GM06990 (cell line): Measurements from ENCODE around the gene SCCPDH.
"Not testable (repeated sequence)": the region's sequence is repeated elsewhere in the genome, so short reads cannot be mapped to it uniquely, and the experiment has no call there.

Experiments
- DNase-seq: peaks from one replicate; pipeline ENCODE4 v3.0.0-alpha.2; 2011; ENCODE audit not compliant: insufficient read length; ENCODE audit errors: extremely low read depth
- H3K27me3 ChIP-seq: replicated peaks from 2 replicates; pipeline ENCODE4 v1.6.0; 2011; ENCODE audit warnings: low read length; ENCODE audit not compliant: control insufficient read depth, insufficient read depth
- H3K36me3 ChIP-seq: 2 replicates; pipeline ENCODE4 v1.5.1; 2011; ENCODE audit warnings: low read length; ENCODE audit not compliant: control insufficient read depth, insufficient read depth
- H3K4me3 ChIP-seq: replicated peaks from 2 replicates; pipeline ENCODE4 v1.5.1; 2011; ENCODE audit warnings: low read depth, mild to moderate bottlenecking, control low read depth, low read length
- TF ChIP-seq, protein P1 (sequence below): IDR thresholded peaks from 2 replicates; pipeline ENCODE4 v1.5.1; 2011; ENCODE audit warnings: low read length, control low read depth, mild to moderate bottlenecking, inconsistent platforms; ENCODE audit not compliant: insufficient read depth, poor library complexity, severe bottlenecking

The SCCPDH gene

DNA sequence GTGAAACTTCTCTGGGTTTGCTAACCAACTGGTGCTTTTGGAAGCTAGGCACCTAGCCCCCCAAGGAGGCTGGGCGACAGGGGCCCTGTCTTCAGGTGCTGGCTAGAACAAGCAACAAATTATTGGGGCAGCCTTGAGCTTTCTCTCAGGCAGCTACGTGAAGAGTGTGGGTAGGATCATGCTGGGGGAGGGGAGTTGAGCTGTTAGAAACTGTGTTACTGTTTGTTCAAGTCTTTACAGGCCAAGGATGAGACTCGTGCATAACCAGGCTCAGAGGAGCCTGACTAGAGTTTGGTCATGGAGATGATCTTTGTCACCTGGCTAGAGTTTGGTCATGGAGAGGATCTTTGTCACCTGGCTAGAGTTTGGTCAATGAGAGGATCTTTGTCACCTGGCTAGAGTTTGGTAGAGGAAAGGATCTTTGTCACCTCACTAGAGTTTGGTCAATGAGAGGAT lies 12.6 kb upstream of the SCCPDH start:
- DNase-seq, result no peak
- TF ChIP-seq, protein P1, sequence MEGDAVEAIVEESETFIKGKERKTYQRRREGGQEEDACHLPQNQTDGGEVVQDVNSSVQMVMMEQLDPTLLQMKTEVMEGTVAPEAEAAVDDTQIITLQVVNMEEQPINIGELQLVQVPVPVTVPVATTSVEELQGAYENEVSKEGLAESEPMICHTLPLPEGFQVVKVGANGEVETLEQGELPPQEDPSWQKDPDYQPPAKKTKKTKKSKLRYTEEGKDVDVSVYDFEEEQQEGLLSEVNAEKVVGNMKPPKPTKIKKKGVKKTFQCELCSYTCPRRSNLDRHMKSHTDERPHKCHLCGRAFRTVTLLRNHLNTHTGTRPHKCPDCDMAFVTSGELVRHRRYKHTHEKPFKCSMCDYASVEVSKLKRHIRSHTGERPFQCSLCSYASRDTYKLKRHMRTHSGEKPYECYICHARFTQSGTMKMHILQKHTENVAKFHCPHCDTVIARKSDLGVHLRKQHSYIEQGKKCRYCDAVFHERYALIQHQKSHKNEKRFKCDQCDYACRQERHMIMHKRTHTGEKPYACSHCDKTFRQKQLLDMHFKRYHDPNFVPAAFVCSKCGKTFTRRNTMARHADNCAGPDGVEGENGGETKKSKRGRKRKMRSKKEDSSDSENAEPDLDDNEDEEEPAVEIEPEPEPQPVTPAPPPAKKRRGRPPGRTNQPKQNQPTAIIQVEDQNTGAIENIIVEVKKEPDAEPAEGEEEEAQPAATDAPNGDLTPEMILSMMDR, result no peak
- Histone ChIP-seq H3K4me3 (no peak overlapping the region), H3K36me3 (no peaks in the 10 kb centered on the region), H3K27me3 (no peaks in the 10 kb centered on the region)

DNA sequence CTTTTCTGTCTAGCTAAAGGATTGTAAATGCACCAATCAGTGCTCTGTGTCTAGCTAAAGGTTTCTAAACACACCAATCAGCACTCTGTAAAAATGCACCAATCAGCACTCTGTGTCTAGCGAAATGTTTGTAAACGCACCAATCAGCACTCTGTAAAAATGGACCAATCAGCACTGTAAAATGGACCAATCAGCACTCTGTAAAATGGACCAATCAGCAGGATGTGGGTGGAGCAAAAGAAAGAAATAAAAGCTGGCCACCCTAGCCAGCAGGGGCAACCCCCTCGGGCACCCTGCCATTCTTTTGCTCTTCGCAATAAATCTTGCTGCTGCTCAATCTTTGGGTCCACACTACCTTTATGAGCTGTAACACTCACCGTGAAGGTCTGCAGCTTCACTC lies 11.8 kb upstream of the SCCPDH start:
- not testable (repeated sequence) for H3K27me3 ChIP-seq, DNase-seq, H3K36me3 ChIP-seq

DNA sequence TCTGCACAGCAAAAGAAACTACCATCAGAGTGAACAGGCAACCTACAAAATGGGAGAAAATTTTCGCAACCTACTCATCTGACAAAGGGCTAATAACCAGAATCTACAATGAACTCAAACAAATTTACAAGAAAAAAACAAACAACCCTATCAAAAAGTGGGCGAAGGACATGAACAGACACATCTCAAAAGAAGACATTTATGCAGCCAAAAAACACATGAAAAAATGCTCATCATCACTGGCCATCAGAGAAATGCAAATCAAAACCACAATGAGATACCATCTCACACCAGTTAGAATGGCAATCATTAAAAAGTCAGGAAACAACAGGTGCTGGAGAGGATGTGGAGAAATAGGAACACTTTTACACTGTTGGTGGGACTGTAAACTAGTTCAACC lies 4.8 kb upstream of the SCCPDH start:
- H3K27me3 ChIP-seq, H3K4me3 ChIP-seq, H3K36me3 ChIP-seq, DNase-seq: not testable (repeated sequence)

More for the DNA sequence above, 11.8 kb upstream of the SCCPDH start:
- H3K4me3 ChIP-seq, result not testable (repeated sequence)

DNA sequence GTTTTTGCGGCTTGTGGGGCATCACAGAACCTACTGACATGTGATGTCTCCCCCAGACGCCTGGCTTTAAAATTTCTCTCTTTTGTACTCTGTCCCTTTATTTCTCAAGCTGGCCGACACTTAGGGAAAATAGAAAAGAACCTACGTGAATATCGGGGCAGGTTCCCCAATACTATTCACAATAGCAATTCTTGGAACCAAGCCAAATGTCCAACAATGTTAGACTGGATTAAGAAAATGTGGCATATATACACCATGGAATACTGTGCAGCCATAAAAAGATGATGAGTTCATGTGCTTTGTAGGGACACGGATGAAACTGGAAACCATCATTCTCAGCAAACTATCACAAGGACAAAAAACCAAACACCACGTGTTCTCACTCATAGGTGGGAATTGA lies 3.4 kb upstream of the SCCPDH start:
- H3K4me3 ChIP-seq, H3K36me3 ChIP-seq, H3K27me3 ChIP-seq, DNase-seq: not testable (repeated sequence)

DNA sequence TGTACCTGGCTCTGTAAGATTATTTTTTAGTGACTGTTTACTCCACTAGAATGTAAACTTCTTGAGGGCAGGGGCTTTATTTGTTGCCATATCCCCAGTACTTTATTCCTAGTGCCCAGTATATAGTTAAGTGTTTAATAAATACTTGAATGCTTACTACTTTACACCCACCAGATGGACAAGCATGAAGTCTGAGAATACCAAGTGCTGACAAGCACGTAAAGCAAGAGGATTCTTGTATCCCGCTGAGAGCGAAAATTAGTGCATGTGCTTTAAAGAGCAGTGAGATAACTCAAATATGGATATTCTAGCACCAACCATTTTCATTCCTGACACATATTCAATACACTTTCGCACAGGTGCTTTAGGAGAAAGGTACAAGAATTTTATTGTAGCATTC lies 1.5 kb upstream of the SCCPDH start:
- Histone ChIP-seq H3K36me3 (peaks cover under 1% of the 10 kb centered on the region; the same call in 1 of the 2 replicates), H3K4me3 (no peak overlapping the region), H3K27me3 (no peaks in the 10 kb centered on the region)
- no peak for DNase-seq
- TF ChIP-seq, protein P1, result no peak

DNA sequence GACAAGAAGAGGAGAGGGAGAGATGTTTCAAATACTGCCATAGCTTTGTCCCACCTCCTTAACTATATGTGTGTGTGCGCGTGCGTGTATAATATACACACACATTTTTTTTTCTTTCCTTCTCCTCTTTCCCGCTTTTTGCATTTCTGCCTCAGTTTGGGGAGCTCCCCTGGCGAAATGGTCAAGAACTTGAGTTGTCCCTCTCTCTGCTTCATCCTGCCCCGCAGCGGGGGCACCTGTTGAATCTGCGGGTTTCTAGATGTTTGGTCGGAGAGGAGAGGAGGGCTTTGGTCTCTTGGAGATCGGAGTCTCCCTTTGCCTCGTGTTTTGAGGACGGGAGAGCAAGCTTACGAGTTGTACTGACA lies 504 bp downstream of the SCCPDH start:
- no peak for DNase-seq
- TF ChIP-seq, protein P1, result no peak
- Histone ChIP-seq H3K4me3 (peak overlapping the region; percentile 79), H3K27me3 (no peaks in the 10 kb centered on the region), H3K36me3 (peaks cover 5% of the 10 kb centered on the region)

DNA sequence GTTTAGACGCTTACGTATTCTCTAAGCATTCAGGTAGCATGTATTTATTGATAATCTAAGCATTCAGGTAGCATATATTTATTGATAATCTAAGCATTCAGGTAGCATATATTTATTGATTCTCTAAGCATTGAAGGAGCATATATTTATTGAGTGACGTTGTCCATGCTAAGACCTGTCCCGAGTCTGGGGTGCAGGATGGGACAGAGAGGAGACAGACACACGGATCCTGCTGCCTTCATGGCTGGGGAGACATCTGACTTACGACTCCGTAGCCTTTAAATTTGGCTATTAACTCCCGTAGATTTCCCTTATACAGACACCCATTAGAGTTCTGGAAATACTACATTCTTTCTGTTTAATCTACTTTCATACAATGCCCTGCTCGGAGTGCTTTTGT lies 982 bp downstream of the SCCPDH start:
- TF ChIP-seq, protein P1, result no peak
- H3K36me3 ChIP-seq, result peaks cover 7% of the 10 kb centered on the region
- peak overlapping the region; percentile 79 for H3K4me3 ChIP-seq
- H3K27me3 ChIP-seq, result no peaks in the 10 kb centered on the region
- no peak for DNase-seq
